Uterus (tissue), 4 donors: ENCODE data around the gene RGR. TPM values are rescaled to one million over a fixed set of nuclear protein-coding genes. Genes with fewer than 3 reads are reported as not detected.

Experiments used
- DNase-seq, 2 donors: peaks; one replicate each; pipeline ENCODE4 v3.0.0-alpha.2; 2019 to 2020
- H3K27ac ChIP-seq, 2 donors: fragments of 200-600 bp; sonication (generic); 1 replicate in 1 of 2; 2 replicates in 1 of 2; pipeline ENCODE4 v1.5.1; 2016 to 2018
- H3K27me3 ChIP-seq, 2 donors: fragments of 200-600 bp; sonication (generic); one replicate each; pipeline ENCODE4 v1.5.1; 2018 to 2019; ENCODE audit warnings: control low read depth in 1 of 2
- H3K36me3 ChIP-seq, 2 donors: fragments of 200-600 bp; sonication (generic); one replicate each; pipeline ENCODE4 v1.5.1; 2019; ENCODE audit warnings: control low read depth in 1 of 2
- H3K4me1 ChIP-seq, 2 donors: fragments of 200-600 bp; sonication (generic); one replicate each; pipeline ENCODE4 v1.5.1; 2018 to 2019; ENCODE audit warnings: control low read depth in 1 of 2
- H3K4me3 ChIP-seq, 2 donors: fragments of 200-600 bp; sonication (generic); 1 replicate in 1 of 2; 2 replicates in 1 of 2; pipeline ENCODE4 v1.5.1; 2018 to 2019; ENCODE audit warnings: mild to moderate bottlenecking in 1 of 2
- H3K9me3 ChIP-seq, 2 donors: fragments of 200-600 bp; sonication (generic); one replicate each; pipeline ENCODE4 v1.5.1; 2019; ENCODE audit warnings: control low read depth in 1 of 2
- POLR2A ChIP-seq, 2 donors: fragments of 450-650 bp; IDR thresholded peaks; one replicate each; pipeline ENCODE4 v1.6.1; 2016; ENCODE audit warnings: antibody characterized with exemption in 2 of 2, mild to moderate bottlenecking in 1 of 2, moderate library complexity in 1 of 2
- intact Hi-C: fragments of 100-400 bp; cut with DNase I; formaldehyde crosslinking; loops from one replicate; pipeline ENCODE4 v1.15.1; 2023; ENCODE audit warnings: low total_unique reads
- total RNA-seq, 4 donors: library from RNA; depleted of rRNA in 3 of 4; stranded (reverse); fragments of >200 nt in 3 of 4; gene quantifications; one replicate each; pipeline versions ENCODE4 v1.1.0 to v1.2.4, GENCODE V29; 2014 to 2023
- TF ChIP-seq, protein P1 (sequence below), 4 experiments: fragments of 200-600 bp in 2 of 4; fragments of 450-650 bp in 2 of 4; sonication (generic) in 2 of 4; IDR thresholded peaks; one replicate each; pipeline ENCODE4 v1.5.1; 2016 to 2019; ENCODE audit warnings: antibody characterized with exemption in 4 of 4, mild to moderate bottlenecking in 2 of 4, moderate library complexity in 1 of 4
- donor health status: DM: yes; HTN: yes; CAD: no.

The RGR gene
- total RNA-seq, 4 donors from 2014 or later, result not detected

DNA sequence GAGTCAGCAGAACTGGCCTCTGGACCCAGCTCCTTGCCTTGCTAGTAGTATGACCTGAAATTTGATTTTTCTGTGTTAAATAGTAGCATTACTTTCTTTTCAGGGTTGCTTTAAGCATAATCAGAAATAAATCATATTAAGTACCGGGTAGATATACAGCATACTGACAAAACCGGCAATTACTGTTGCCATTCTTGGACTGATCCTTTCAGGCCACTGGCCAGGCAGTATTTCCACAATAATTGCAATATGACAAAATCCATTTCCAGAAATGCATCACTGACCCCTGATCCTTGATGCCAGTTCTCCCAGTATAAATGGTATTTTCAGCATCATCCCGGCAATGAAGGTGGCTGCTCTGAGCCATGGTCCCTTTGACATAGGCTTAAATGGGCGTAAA, 10.4 kb upstream of the RGR start:
- intact Hi-C loops, result no loop called here
- Histone ChIP-seq H3K9me3 (no peaks in the 10 kb centered on the region), H3K27me3 (no peaks in the 10 kb centered on the region), H3K27ac (no peak overlapping the region), H3K4me3 (no peak overlapping the region), H3K36me3 (no peaks in the 10 kb centered on the region), H3K4me1 (no peaks in the 10 kb centered on the region)
- no peak for DNase-seq
- TF ChIP-seq, protein P1, sequence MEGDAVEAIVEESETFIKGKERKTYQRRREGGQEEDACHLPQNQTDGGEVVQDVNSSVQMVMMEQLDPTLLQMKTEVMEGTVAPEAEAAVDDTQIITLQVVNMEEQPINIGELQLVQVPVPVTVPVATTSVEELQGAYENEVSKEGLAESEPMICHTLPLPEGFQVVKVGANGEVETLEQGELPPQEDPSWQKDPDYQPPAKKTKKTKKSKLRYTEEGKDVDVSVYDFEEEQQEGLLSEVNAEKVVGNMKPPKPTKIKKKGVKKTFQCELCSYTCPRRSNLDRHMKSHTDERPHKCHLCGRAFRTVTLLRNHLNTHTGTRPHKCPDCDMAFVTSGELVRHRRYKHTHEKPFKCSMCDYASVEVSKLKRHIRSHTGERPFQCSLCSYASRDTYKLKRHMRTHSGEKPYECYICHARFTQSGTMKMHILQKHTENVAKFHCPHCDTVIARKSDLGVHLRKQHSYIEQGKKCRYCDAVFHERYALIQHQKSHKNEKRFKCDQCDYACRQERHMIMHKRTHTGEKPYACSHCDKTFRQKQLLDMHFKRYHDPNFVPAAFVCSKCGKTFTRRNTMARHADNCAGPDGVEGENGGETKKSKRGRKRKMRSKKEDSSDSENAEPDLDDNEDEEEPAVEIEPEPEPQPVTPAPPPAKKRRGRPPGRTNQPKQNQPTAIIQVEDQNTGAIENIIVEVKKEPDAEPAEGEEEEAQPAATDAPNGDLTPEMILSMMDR (IDR thresholded peaks at IDR 0.05), result no peak
- no peak for TF ChIP-seq POLR2A (IDR thresholded peaks at IDR 0.05)

DNA sequence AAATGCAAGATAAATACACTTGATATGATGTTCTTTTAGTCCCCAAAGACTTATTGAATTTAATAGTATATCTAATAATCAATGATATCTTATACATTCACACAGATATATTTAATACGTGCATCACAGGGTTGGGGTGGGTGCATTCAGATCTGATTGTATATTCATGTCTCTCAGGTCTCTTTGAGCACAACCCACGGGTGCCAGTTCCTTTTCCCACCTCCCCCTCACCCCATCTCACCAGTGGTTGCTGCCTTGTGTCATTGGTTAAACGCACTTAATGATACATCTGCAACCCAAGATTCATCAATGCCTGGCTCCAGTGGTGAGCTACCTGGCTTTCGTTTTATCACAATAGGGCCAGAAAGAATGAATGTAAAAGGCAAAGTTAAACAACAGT, 9.8 kb upstream of the RGR start:
- no peak overlapping the region for H3K4me3 ChIP-seq
- H3K27me3 ChIP-seq, result no peaks in the 10 kb centered on the region
- no peak for TF ChIP-seq POLR2A (IDR thresholded peaks at IDR 0.05)
- TF ChIP-seq, protein P1 (IDR thresholded peaks at IDR 0.05), result no peak
- no peaks in the 10 kb centered on the region for H3K4me1 ChIP-seq
- intact Hi-C loops, result no loop called here
- no peak for DNase-seq
- no peaks in the 10 kb centered on the region for H3K9me3 ChIP-seq
- H3K36me3 ChIP-seq, result no peaks in the 10 kb centered on the region
- no peak overlapping the region for H3K27ac ChIP-seq

DNA sequence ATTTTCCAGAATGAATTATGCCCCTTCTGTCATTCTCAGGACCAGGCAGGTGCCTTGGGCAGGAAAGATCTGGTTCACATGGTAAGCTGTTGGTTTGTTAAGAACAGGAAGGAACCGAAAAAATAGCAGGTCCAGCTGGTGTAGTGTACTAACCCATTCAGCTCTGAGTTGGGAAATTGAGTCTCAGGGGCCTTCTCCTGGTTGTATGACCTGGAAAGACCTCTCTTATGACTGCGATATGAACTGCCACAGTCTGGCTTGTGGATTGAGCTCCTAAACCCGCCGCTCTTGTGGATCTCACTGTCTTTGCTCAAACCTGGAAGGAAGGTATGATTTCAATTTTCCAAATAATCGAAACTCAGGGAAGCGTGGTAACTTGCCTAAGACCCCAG, 8.1 kb upstream of the RGR start:
- intact Hi-C loops, result no loop called here
- TF ChIP-seq POLR2A (IDR thresholded peaks at IDR 0.05), result no peak
- TF ChIP-seq, protein P1 (IDR thresholded peaks at IDR 0.05), result no peak

DNA sequence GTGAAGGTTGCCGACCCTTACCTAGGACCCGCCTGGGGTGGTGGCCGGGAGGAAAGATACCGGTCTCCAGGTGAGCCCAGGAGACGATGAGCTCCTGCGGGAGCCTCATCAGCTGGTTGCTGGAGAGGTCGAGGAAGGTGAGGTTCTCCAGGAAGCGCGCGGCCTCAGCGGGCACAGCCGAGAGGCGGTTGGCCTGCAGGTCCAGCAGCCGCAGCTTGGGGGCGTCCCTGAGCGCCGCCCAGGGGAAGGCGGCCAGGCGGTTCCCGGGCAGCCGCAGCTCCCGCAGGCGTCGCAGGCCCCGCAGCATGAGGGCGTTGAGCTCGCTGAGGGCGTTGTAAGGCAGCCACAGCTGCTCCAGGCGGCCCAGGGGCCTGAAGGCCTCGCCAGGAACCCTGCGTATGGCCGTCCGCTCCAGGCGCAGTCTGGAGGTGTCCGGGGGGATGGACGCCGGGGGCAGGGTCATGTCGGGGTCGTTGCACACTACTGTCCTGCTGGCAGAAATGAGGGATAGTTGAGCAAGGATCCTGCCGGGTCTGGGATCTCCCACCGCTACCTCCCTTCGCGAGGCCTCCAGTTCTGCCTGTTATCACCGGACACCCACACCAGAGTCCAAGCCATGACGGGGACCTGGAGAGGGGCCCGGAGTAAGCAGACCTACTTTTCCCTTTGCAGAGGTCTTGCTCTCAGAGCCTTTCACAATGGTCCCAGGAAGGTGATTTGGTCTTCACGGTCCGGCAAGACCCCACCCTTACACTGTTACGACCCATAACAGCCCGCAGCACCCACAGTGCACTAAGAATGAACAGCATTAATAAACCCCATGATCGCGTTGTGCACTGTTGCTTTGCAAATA, 7.4 kb upstream of the RGR start:
- no peaks in the 10 kb centered on the region for H3K9me3 ChIP-seq
- TF ChIP-seq POLR2A (IDR thresholded peaks at IDR 0.05), result no peak
- TF ChIP-seq, protein P1 (IDR thresholded peaks at IDR 0.05), result no peak
- DNase-seq, result no peak
- H3K4me1 ChIP-seq, result no peaks in the 10 kb centered on the region
- no peaks in the 10 kb centered on the region for H3K36me3 ChIP-seq
- H3K27me3 ChIP-seq, result no peaks in the 10 kb centered on the region
- H3K4me3 ChIP-seq, result no peak overlapping the region
- intact Hi-C loops, result no loop called here
- H3K27ac ChIP-seq, result no peak overlapping the region

More for the DNA sequence above, 8.1 kb upstream of the RGR start:
- Histone ChIP-seq H3K36me3 (no peaks in the 10 kb centered on the region), H3K4me1 (no peaks in the 10 kb centered on the region), H3K4me3 (no peak overlapping the region), H3K27me3 (no peaks in the 10 kb centered on the region), H3K9me3 (no peaks in the 10 kb centered on the region), H3K27ac (no peak overlapping the region)
- DNase-seq, result no peak

DNA sequence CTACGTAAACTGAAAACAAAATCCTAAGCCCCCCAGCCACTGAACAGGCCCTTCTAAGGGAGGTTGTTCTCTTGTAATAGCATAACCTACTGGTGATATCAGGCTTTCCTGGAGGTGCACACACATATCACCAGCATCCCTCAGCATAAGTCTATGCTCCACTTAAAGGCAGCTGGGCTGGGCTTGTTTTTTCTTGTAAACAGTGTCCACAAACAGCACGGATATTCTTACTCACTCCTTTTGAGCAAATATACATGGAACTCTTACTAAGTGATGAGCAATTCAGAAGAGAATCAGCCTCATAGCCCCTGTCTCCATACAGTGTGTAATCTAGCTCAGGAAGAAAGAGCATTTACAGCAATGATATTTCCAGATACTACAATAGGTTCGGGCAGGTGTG, 5.9 kb upstream of the RGR start:
- no peaks in the 10 kb centered on the region for H3K27me3 ChIP-seq
- DNase-seq, result no peak
- intact Hi-C loops, result no loop called here
- H3K27ac ChIP-seq, result no peak overlapping the region
- no peaks in the 10 kb centered on the region for H3K36me3 ChIP-seq
- no peaks in the 10 kb centered on the region for H3K4me1 ChIP-seq
- no peaks in the 10 kb centered on the region for H3K9me3 ChIP-seq
- no peak overlapping the region for H3K4me3 ChIP-seq
- TF ChIP-seq, protein P1 (IDR thresholded peaks at IDR 0.05), result no peak
- TF ChIP-seq POLR2A (IDR thresholded peaks at IDR 0.05), result no peak
